Measurements from ENCODE around the gene PGLYRP3. TPM values are rescaled to one million over a fixed set of nuclear protein-coding genes. Genes with fewer than 3 reads are reported as not detected.
A peak's percentile ranks its signal among the peaks of the same experiment; 100 is the strongest.

The PGLYRP3 gene
- total RNA-seq, 4 donors from 2014 or later, result 34.2 to 72.1 (median 55.3) TPM

DNA sequence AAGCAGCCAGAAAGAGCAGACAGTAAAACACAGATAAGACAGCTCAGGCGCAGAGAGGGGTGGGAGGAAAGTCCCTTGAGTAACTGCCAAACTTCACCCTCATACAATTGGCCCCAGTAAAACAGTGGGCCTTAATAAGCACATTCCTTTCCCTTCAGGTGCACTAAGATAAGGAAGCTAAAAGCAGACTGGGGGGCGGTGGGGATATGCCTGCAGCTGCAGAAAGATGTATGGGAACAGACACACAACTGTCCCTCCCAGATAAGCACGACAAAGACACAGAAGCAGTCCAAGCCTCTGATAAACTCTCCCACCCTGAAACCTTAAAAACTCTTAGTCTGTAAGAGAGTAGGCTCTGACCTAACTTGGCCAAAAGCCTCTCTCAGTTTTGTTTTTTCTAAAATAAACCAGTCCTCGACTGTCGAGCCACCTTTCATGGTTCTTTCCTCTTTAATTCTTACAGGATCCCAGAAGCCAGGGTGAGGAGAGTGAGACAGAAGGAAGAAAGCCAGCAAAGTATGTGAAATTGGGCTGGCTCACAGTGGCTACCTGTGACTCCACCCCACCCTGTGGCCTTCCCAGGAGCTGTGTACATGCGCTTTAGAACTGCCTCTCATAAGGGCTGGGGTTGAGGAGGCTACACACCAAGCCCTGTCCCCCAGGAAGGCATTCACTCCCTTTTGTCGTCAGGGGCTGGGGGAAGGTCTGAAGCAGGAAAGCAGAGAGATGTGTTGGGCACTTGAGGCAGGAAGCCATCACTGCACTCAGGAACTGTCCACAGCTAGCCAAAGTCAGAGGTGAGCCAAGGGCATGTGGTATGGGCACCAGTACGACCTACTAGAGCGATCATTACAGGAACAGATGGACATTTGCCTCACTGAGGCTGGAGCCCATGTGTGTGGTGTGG, 31.3 kb upstream of the PGLYRP3 start:
- no peaks in the 10 kb centered on the region for H3K9me3 ChIP-seq
- TF ChIP-seq POLR2AphosphoS5 (IDR thresholded peaks at IDR 0.05), result no peak
- no peak for TF ChIP-seq POLR2A (IDR thresholded peaks at IDR 0.05)
- TF ChIP-seq EP300 (IDR thresholded peaks at IDR 0.05), result no peak
- TF ChIP-seq CTCF (IDR thresholded peaks at IDR 0.05), result no peak
- WGBS, result 30% methylated on average over 9 of the region's 9 CpGs
- no peak overlapping the region for H3K4me3 ChIP-seq
- H3K27ac ChIP-seq, result peak overlapping the region; percentile 30
- no peaks in the 10 kb centered on the region for H3K36me3 ChIP-seq
- peaks cover 29% of the 10 kb centered on the region for H3K4me1 ChIP-seq
- peaks cover 16% of the 10 kb centered on the region for H3K27me3 ChIP-seq
- peak in 1 of 2 donors; percentile 37 for DNase-seq (ENCODE audit: low spot score in 2 of 2)

- H3K27me3 ChIP-seq, result peaks cover 7% of the 10 kb centered on the region
- peak overlapping the region; percentile 30 for H3K27ac ChIP-seq
- DNase-seq (ENCODE audit: low spot score in 2 of 2), result peak in 1 of 2 donors; percentile 28
- no peaks in the 10 kb centered on the region for H3K9me3 ChIP-seq
- 45% methylated on average over 5 of the region's 5 CpGs for WGBS
- no peak overlapping the region for H3K4me3 ChIP-seq
- peaks cover 26% of the 10 kb centered on the region for H3K4me1 ChIP-seq
- H3K36me3 ChIP-seq, result no peaks in the 10 kb centered on the region
- TF ChIP-seq CTCF (IDR thresholded peaks at IDR 0.05) (no peak), POLR2A (IDR thresholded peaks at IDR 0.05) (no peak), EP300 (IDR thresholded peaks at IDR 0.05) (no peak), POLR2AphosphoS5 (IDR thresholded peaks at IDR 0.05) (no peak)
These were observed 30.4 kb upstream of the PGLYRP3 start for GRCh38 chr1:153343040-153343681.

DNA sequence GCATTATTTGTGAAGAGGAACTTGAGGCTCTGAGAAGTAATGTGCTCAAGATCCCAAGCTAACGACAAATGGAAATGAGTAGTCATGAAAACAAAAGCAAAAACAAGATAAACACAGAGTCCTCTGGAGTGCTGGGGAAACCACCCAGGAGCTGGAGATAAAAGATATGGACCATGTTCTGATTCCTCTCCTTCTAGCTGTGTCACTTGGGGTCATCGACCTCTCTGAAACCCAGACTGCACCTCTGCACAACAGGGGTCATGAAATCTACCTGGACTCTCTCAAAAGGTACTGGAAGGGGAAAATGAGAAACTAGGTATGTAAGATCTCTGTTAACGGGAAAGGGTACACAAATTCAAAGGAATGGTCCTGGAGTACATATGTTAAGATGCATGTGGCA, 29.4 kb upstream of the PGLYRP3 start:
- Histone ChIP-seq H3K9me3 (no peaks in the 10 kb centered on the region), H3K27ac (no peak overlapping the region), H3K4me1 (peaks cover 26% of the 10 kb centered on the region), H3K4me3 (no peak overlapping the region), H3K36me3 (no peaks in the 10 kb centered on the region), H3K27me3 (peaks cover 6% of the 10 kb centered on the region)
- WGBS, result 68% methylated on average over 3 of the region's 3 CpGs
- DNase-seq (ENCODE audit: low spot score in 2 of 2), result no peak
- TF ChIP-seq CTCF (IDR thresholded peaks at IDR 0.05) (no peak), POLR2A (IDR thresholded peaks at IDR 0.05) (no peak)

- DNase-seq (ENCODE audit: low spot score in 2 of 2), result peak in 1 of 2 donors; percentile 44
- H3K36me3 ChIP-seq, result no peaks in the 10 kb centered on the region
- peaks cover 26% of the 10 kb centered on the region for H3K4me1 ChIP-seq
- WGBS, result 92% methylated on average over 4 of the region's 4 CpGs
- no peaks in the 10 kb centered on the region for H3K9me3 ChIP-seq
- no peak overlapping the region for H3K27ac ChIP-seq
- no peak overlapping the region for H3K4me3 ChIP-seq
- TF ChIP-seq CTCF (IDR thresholded peaks at IDR 0.05) (no peak), POLR2AphosphoS5 (IDR thresholded peaks at IDR 0.05) (no peak)
- H3K27me3 ChIP-seq, result peaks cover 6% of the 10 kb centered on the region
These were observed 28.7 kb upstream of the PGLYRP3 start for GRCh38 chr1:153341431-153341934.

DNA sequence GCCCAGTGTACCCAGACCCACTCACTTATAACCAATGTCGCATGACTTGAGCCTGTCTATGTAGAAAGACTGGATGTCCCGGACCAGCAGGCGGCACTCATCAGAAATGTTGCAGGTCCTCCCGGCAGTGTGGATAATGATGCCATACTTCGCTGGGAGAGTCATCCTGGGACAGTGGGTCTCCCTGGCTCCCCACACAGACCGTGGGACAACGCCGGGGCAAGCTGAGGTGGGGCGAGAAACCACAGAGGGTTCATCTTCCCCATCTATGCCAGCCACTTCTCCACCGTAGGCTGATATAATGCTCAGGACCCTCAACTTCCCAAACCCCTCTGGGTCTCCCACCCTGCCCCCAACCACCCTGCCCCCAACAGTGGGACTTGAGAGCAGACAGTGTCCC, 27.6 kb upstream of the PGLYRP3 start:
- Histone ChIP-seq H3K9me3 (no peaks in the 10 kb centered on the region), H3K4me3 (no peak overlapping the region), H3K27me3 (peaks cover 1% of the 10 kb centered on the region), H3K27ac (no peak overlapping the region), H3K4me1 (peaks cover 26% of the 10 kb centered on the region), H3K36me3 (no peaks in the 10 kb centered on the region)
- DNase-seq (ENCODE audit: low spot score in 2 of 2), result peak in 1 of 2 donors; percentile 45
- TF ChIP-seq POLR2AphosphoS5 (IDR thresholded peaks at IDR 0.05), result no peak
- no peak for TF ChIP-seq POLR2A (IDR thresholded peaks at IDR 0.05)
- no peak for TF ChIP-seq EP300 (IDR thresholded peaks at IDR 0.05)
- TF ChIP-seq CTCF (IDR thresholded peaks at IDR 0.05), result no peak
- 87% methylated on average over 10 of the region's 10 CpGs for WGBS
